ENCODE data around the gene SOS2.
"Not testable (repeated sequence)": the region's sequence is repeated elsewhere in the genome, so short reads cannot be mapped to it uniquely, and the experiment has no call there.

Gene SOS2

DNA sequence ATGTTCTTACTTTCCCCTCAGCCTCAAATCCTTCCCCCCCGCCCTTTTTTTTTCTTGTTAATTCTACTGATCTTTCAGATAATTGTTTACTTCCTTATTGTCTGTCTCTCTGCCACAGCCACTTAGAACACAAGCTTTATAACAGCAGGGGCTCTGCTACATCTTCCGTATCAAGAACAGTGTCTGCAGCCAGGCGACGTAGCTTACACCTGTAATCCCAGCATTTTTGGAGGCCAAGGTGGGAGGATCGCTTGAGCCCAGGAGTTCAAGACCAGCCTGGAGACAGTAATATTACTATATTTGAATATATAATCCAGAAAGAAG, 5.4 kb downstream of the SOS2 start:
- no peak for DNase-seq (ENCODE audit: low spot score)

DNA sequence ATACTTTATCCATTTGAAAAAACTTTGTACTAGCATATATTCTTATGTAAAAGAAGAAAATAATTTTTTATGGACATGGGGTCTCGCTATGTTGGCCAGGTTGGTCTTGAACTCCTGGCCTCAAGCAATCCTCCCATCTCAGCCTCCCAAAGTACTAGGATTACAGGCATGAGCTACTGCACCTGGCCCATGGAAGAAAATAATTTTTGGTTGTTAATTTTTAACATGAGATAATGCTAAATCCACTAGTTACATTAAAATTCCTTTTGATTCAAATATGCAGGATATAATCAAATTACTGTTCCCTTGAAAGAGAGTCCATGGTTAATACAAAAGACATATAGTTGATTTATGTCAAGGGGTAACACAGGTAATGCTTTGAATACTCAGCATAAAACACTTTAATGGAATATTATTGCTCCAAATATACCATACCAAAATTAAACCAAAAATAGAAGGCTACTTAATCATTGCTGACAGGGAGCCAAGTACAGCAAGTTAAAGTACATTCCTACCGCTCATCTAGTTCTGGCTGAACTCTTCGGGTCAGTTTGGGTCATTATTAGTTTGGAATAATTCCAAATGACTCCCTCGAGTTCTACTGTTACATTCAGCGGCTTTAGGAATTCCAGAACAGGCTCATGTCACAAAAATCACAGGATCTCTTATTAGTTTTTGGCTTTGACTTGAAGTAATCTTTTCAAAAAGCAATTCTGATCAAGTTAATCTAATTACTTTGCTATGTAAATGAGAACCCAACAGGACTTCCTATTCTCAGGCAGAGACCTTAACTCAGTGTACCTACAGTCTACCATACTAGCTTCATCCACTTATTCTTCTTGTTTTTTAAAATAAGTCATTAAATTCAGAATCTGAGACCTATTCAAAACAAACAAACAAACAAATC, 6.1 kb downstream of the SOS2 start:
- no peak for DNase-seq (ENCODE audit: low spot score)

DNA sequence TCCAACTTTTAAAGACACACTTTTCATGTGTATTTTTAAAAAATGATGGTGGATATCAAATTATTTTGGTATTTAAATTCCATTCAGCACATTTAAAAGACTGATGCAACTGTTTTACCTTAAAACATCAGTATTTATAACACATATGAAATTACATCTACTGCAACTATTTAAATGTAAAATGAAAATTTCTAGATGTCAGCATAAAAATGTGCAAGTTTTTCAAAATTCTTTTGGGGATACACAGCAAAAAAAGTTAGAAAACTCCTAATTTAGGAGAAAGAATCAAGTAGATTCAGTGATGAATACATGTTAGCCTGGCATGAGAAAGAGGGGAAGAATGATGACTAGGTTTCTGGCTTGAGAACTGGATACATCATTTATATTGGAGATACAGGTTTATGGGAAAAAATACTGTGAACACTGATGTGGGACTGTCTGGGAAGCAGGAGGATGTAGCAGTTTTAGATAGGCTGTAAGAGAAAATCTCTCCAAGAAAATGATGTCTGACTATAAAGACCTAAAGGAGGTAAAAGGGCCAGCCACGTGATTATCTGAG, 9.2 kb downstream of the SOS2 start:
- no peak for DNase-seq (ENCODE audit: low spot score)

DNA sequence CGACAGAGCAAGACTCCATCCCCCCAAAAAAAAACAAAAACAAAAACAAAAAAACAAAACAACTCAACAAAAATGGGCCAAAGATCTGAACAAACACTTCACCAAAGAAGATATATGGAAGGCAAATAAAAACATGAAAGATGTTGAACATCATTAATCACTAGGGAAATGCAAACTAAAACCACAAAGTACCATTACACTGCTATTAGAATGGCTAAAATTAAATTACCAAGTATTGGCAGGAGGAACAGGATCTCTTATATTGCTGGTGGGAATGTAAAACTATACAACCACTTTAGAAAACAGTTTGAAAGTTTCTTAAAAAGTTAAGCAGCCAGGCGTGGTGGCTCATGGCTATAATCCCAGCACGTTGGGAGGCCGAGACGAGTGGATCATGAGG, 12.9 kb downstream of the SOS2 start:
- no peak for DNase-seq (ENCODE audit: low spot score)

GRCh38 chr14:50215416-50215815, 16.0 kb downstream of the SOS2 start:
- DNase-seq (ENCODE audit: low spot score): no peak

- no peak for DNase-seq (ENCODE audit: low spot score)
Observed at GRCh38 chr14:50213795-50214194, 17.6 kb downstream of the SOS2 start.

DNA sequence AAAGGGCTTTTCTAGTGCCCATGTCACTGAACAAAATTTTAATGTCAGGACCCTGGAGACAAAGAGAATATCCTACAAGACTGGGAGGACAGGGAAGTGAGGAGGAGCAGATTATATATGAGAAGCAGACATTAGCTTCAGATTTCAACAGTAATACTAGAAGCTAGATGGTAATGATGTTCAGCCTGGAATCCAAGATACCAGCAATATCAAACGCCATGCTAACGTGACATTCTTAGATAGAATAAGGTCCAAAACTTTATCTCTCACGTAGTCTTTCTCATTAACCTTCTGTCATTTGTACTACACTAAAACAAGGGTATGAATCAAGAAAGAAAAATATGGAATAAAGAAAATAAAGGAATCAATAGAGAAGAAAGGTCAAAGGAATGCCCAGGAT, 18.7 kb downstream of the SOS2 start:
- DNase-seq (ENCODE audit: low spot score): no peak

GRCh38 chr14:50210074-50210473, 21.3 kb downstream of the SOS2 start:
- no peak for DNase-seq (ENCODE audit: low spot score)

DNA sequence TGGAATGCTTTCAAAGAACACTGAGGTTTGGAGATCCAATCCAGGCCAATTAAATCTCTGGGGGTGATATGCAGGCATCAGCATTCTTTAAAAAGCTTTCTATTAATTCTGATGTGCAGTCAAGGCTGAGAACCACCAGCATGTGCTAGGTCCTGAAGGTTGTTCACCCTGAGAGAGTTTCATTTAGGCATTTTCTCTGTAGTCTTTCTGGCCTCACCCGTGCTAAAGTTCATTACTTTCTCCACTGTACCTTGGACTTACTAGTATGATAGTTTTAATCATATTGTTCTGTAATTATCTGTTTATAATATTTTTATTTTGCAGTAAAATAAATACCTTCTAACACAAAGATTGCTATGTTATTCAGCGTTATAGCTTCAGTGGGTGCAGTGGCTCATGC, 32.9 kb downstream of the SOS2 start:
- DNase-seq (ENCODE audit: low spot score): no peak

GRCh38 chr14:50191499-50191898, 39.9 kb downstream of the SOS2 start:
- no peak for DNase-seq (ENCODE audit: low spot score)

- DNase-seq (ENCODE audit: low spot score): no peak
Observed at GRCh38 chr14:50186107-50186506, 45.3 kb downstream of the SOS2 start.

DNA sequence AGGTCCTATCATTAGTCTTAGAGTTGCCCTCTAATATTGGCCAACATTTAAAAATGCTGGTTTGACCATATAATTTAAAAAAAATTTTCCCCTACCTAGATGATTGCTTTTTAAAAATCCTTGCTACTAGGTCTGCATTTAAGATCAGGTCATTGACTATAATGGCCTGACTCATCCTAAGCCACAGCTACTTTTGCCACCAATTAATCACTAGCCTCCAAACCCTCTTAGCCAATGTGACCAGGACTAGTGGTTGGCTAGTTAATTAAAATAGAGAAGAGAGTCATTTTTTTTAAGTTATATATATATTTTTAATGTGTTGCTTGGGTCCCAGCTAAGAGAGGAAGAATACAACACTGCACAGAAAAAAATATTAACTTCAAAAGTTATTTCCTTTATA, 57.5 kb downstream of the SOS2 start:
- DNase-seq (ENCODE audit: low spot score): no peak

DNA sequence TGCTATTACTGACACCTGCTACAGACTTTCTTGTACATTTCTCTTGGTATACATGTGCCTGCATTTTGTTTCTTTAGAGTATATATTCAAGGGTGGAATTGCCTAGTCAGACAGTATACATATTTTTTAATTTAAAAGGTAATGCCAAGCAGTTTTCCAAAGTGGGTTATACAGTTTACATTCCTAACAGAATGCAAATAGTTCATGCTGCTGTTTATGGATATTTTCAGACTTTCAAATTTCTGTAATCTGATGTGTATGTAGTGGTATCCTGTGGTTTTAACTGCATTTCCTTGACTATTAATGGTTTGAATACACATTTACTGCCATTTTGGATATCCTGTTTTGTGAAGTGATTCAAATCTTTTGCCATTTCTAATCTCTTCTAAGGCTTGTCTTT, 59.5 kb downstream of the SOS2 start:
- DNase-seq (ENCODE audit: low spot score): no peak

GRCh38 chr14:50167381-50167780, 64.0 kb downstream of the SOS2 start:
- not testable (repeated sequence) for DNase-seq (ENCODE audit: low spot score)

DNA sequence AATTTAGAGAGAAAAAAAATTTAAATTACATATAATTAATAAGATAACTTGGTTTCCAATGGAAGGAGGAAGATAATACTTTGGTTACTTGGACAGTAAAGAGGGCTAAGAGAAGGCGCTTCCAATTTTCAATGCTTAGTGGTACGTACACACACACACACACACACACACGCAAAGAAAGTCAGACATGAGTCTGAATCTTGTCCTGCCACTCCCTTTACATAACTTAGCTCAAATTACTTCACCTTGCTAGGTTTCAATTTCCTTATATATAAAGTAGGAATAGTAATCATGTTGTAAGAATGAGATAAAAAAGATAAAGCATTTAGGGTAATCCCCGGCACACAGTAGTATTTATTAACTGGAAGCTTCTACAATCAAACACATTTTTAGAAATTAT, 75.3 kb downstream of the SOS2 start:
- no peak for DNase-seq (ENCODE audit: low spot score)

- DNase-seq (ENCODE audit: low spot score): no peak
Observed at GRCh38 chr14:50148799-50149198, 82.6 kb downstream of the SOS2 start.

- no peak for DNase-seq (ENCODE audit: low spot score)
Observed at GRCh38 chr14:50139192-50139591, 92.2 kb downstream of the SOS2 start.

DNA sequence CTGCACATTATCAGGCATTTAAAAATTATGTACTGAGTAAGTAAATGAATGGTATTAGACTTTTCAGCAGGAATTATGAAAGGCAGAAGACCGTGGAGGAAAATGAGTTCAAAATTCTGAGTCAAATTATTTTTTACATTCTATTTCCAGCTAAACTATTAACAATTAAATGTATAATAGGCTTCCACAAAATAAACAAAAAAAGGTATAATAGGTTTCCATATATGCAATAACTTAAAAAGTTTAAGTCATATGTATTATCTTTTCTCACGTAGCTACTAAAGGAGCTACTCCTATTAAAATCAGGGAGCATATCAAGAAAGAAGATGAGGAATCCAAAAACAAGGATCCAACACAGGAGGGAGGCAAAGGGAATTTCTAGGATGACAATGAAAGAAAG, 103.6 kb downstream of the SOS2 start:
- DNase-seq (ENCODE audit: low spot score): no peak

- no peak for DNase-seq (ENCODE audit: low spot score)
Observed at GRCh38 chr14:50123062-50123461, 108.3 kb downstream of the SOS2 start.

- no peak for DNase-seq (ENCODE audit: low spot score)
Observed at GRCh38 chr14:50122291-50122690, 109.1 kb downstream of the SOS2 start.

- DNase-seq (ENCODE audit: low spot score): no peak
Observed at GRCh38 chr14:50121486-50121885, 109.9 kb downstream of the SOS2 start.

DNA sequence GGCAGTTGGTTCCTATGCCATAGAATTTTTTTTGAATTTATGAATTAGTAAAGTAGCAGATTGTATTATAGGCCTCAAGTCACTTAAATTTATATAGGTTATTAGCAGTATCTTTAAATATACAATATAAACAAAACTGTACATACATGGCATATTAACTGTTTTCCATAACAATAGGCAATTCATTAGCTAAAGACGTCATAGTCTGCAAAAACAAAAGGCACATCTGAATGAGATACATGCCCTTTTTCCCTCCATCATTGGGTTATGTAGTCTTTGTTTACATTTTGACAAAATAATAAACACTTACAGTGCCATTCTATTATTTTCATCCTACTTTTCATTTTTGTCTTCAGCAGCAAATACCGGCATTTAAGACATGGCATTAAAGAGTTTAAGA, 113.9 kb downstream of the SOS2 start:
- DNase-seq (ENCODE audit: low spot score): no peak

DNA sequence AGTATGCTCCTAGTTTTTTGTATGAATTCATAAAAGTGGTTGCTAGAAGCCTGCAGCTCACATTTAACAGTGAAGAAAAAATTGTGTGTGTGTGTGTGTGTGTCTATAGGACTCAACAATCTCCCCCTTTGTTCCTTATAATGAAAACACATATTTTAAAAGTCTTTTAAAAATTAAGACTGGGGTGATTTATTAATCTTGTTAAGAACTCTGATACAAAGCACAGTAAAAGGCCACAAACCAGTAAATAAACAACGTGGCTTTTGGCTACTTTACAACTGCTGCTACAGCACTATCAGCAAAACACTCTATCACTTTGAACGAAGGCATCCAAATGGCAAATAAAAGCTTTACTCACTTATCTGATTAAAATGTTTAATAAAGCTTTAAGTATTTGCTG, 114.4 kb downstream of the SOS2 start:
- DNase-seq (ENCODE audit: low spot score): no peak
